ENCODE measurements around the gene IFI27L2. TPM values are rescaled to one million over a fixed set of nuclear protein-coding genes. Genes with fewer than 3 reads are reported as not detected.

IFI27L2 gene
- total and polyA plus RNA-seq, 2 of the 8 experiments (the other 6 are each of a cell fraction or from before 2014, with no cell fraction given), result 14.0 to 69.6 TPM

- no peak for TF ChIP-seq MAFK (IDR thresholded peaks at IDR 0.05; ENCODE audit: low read depth, low read length)
- no peak for TF ChIP-seq KDM1A (IDR thresholded peaks at IDR 0.05; ENCODE audit: borderline replicate concordance, low read length)
- no peak for TF ChIP-seq RBBP5 (IDR thresholded peaks at IDR 0.05; ENCODE audit: borderline replicate concordance, low read depth, low read length)
Observed at GRCh38 chr14:94098326-94098992, 30.9 kb downstream of the IFI27L2 start (continued).
